ENCODE data around the gene VPS4A.

VPS4A gene

GRCh38 chr16:69366431-69366830 is 55.3 kb downstream of the VPS4A start:
- no peak for DNase-seq (ENCODE audit: low read depth)

GRCh38 chr16:69367980-69368379 is 56.8 kb downstream of the VPS4A start:
- no peak for DNase-seq (ENCODE audit: low read depth)

- DNase-seq (ENCODE audit: low read depth): no peak
These were observed 57.7 kb downstream of the VPS4A start for GRCh38 chr16:69368866-69369265.

- DNase-seq (ENCODE audit: low read depth): no peak
These were observed 60.4 kb downstream of the VPS4A start for GRCh38 chr16:69371564-69371963.

GRCh38 chr16:69373019-69373418 is 61.9 kb downstream of the VPS4A start:
- no peak for DNase-seq (ENCODE audit: low read depth)
